OCI-LY7 (cell line): ENCODE data around the gene IPO13. TPM values are rescaled to one million over a fixed set of nuclear protein-coding genes. Genes with fewer than 3 reads are reported as not detected.

Source experiments
- BruUV-seq: library from RNA; stranded (reverse); fragments of 400-500 nt; replicated peaks from 2 replicates; lab custom pipeline; 2021; lab: Mats Ljungman, UMichigan
- CTCF ChIA-PET: fragments of 300-600 bp; sonication (Branson Sonifier 250); formaldehyde crosslinking; loops from one replicate; lab custom pipeline; 2022; ENCODE audit warnings: antibody characterized with exemption; ENCODE audit not compliant: unreplicated experiment; lab: Charles Lee
- POLR2A ChIA-PET: fragments of 300-600 bp; sonication (Branson Sonifier 250); formaldehyde crosslinking; loops from one replicate; lab custom pipeline; 2022; ENCODE audit warnings: antibody characterized with exemption; lab: Charles Lee
- DNase-seq: peaks from one replicate; pipeline ENCODE4 v3.0.0-alpha.2; 2015; ENCODE audit warnings: low spot score
- H2AFZ ChIP-seq: fragments of 200-600 bp; sonication (generic), shearing (Covaris generic); 2 replicates; pipeline ENCODE4 v1.6.1; 2014; ENCODE audit warnings: mild to moderate bottlenecking, antibody characterized with exemption, low read length, moderate library complexity
- H3K27ac ChIP-seq: fragments of 200-600 bp; sonication (generic); 2 replicates; pipeline ENCODE4 v1.5.1; 2014; ENCODE audit warnings: mixed run types, low read depth, mild to moderate bottlenecking, moderate library complexity, low read length, inconsistent platforms; ENCODE audit not compliant: poor library complexity, severe bottlenecking
- H3K36me3 ChIP-seq: fragments of 200-600 bp; sonication (generic); 2 replicates; pipeline ENCODE4 v1.6.1; 2014; ENCODE audit warnings: mild to moderate bottlenecking, antibody characterized with exemption, low read length, moderate library complexity, mixed read lengths; ENCODE audit not compliant: insufficient read depth
- H3K4me1 ChIP-seq: fragments of 200-600 bp; sonication (generic); 2 replicates; pipeline ENCODE4 v1.5.1; 2014; ENCODE audit warnings: mild to moderate bottlenecking, low read length; ENCODE audit not compliant: insufficient read depth, poor library complexity, severe bottlenecking
- H3K4me2 ChIP-seq: fragments of 200-600 bp; sonication (generic); 2 replicates; pipeline ENCODE4 v1.6.1; 2014; ENCODE audit warnings: mild to moderate bottlenecking, low read length
- H3K4me3 ChIP-seq: fragments of 200-600 bp; sonication (generic); 2 replicates; pipeline ENCODE4 v1.5.1; 2014; ENCODE audit warnings: mild to moderate bottlenecking, low read depth, low read length; ENCODE audit not compliant: poor library complexity, severe bottlenecking
- H3K79me2 ChIP-seq: fragments of 200-600 bp; sonication (generic); 2 replicates; pipeline ENCODE4 v1.6.1; 2016; ENCODE audit warnings: low read depth, mild to moderate bottlenecking, low read length, moderate library complexity, mixed read lengths; ENCODE audit not compliant: insufficient read depth
- H3K9me2 ChIP-seq: fragments of 200-600 bp; sonication (generic); 2 replicates; pipeline ENCODE4 v1.6.1; 2016; ENCODE audit warnings: mild to moderate bottlenecking, low read length, mixed read lengths; ENCODE audit not compliant: insufficient read depth
- H3K9me3 ChIP-seq: fragments of 200-600 bp; sonication (generic); 2 replicates; pipeline ENCODE4 v1.6.1; 2014; ENCODE audit warnings: mild to moderate bottlenecking, mixed run types, low read length, mixed read lengths
- H4K20me1 ChIP-seq: fragments of 200-600 bp; sonication (generic); 2 replicates; pipeline ENCODE4 v1.6.1; 2014; ENCODE audit warnings: mild to moderate bottlenecking, antibody characterized with exemption, low read length, moderate library complexity, mixed read lengths; ENCODE audit not compliant: insufficient read depth
- CTCF ChIP-seq: fragments of 200-600 bp; sonication (generic); conservative IDR thresholded peaks from 2 replicates; pipeline ENCODE4 v1.5.1; 2014; ENCODE audit warnings: mild to moderate bottlenecking, antibody characterized with exemption, low read length, moderate library complexity, mixed read lengths
- EZH2phosphoT487 ChIP-seq: fragments of 200-600 bp; sonication (generic); IDR thresholded peaks from 2 replicates; pipeline ENCODE4 v1.6.1; 2018; ENCODE audit warnings: low read depth, borderline replicate concordance, mild to moderate bottlenecking, mixed run types, antibody characterized with exemption, low read length, moderate library complexity, mixed read lengths
- intact Hi-C: fragments of 100-400 bp; cut with micrococcal nuclease; formaldehyde crosslinking; loops from one replicate; pipeline ENCODE4 v1.10.0; 2022; ENCODE audit not compliant: unreplicated experiment
- total RNA-seq, 2 experiments: library from RNA; depleted of rRNA in 1 of 2; stranded (reverse); fragments of >200 nt in 1 of 2; shearing (Covaris generic) in 1 of 2; gene quantifications; 2 replicates each; pipeline ENCODE4 v1.2.3, GENCODE V29; 2014 to 2022

IPO13 gene
- total RNA-seq, 2 experiments from 2014 or later: 17.8 to 24.1 TPM

GRCh38 chr1:43976890-43977289 lies 30.1 kb downstream of the IPO13 start:
- no peak overlapping the region for H2AFZ ChIP-seq
- H3K36me3 ChIP-seq: peaks cover 51% of the 10 kb centered on the region
- ChIA-PET POLR2A (no interaction called here), CTCF (no interaction called here)
- H3K79me2 ChIP-seq: no peaks in the 10 kb centered on the region; the same call in 1 of the 2 replicates
- H3K4me1 ChIP-seq: peaks cover 17% of the 10 kb centered on the region
- H3K9me2 ChIP-seq: no peaks in the 10 kb centered on the region
- no peak for DNase-seq
- H3K4me2 ChIP-seq: 0 out of 2 replicates have a peak overlapping the region, but pooled peaks have one; percentile 90
- 0 out of 2 replicates have a peak, but pooled peaks cover 9% of the 10 kb centered on the region for H4K20me1 ChIP-seq
- no peak overlapping the region for H3K27ac ChIP-seq
- intact Hi-C loops: no loop called here
- no peak for TF ChIP-seq EZH2phosphoT487
- no peak for TF ChIP-seq CTCF
- H3K4me3 ChIP-seq: no peak overlapping the region
- H3K9me3 ChIP-seq: no peaks in the 10 kb centered on the region
- no TSS peak for BruUV-seq

- Histone ChIP-seq H4K20me1 (0 out of 2 replicates have a peak, but pooled peaks cover 9% of the 10 kb centered on the region), H3K4me1 (peaks cover 17% of the 10 kb centered on the region), H3K27ac (no peak overlapping the region), H3K9me2 (no peaks in the 10 kb centered on the region), H3K79me2 (no peaks in the 10 kb centered on the region; the same call in 1 of the 2 replicates), H3K9me3 (no peaks in the 10 kb centered on the region), H3K4me3 (no peak overlapping the region), H3K4me2 (peak overlapping the region; percentile 0; the same call in 1 of the 2 replicates), H2AFZ (no peak overlapping the region), H3K36me3 (peaks cover 43% of the 10 kb centered on the region)
- TF ChIP-seq EZH2phosphoT487 (no peak), CTCF (no peak)
- ChIA-PET POLR2A (no interaction called here), CTCF (no interaction called here)
- BruUV-seq: no TSS peak
- intact Hi-C loops: no loop called here
- DNase-seq: no peak
These were observed 30.9 kb downstream of the IPO13 start for GRCh38 chr1:43977376-43978263.

- H3K36me3 ChIP-seq: peaks cover 37% of the 10 kb centered on the region
- no TSS peak for BruUV-seq
- TF ChIP-seq EZH2phosphoT487 (no peak), CTCF (no peak)
- POLR2A ChIA-PET: no interaction called here
- no peak overlapping the region for H3K27ac ChIP-seq
- no peaks in the 10 kb centered on the region for H3K9me3 ChIP-seq
- no peak overlapping the region for H2AFZ ChIP-seq
- no peak overlapping the region for H3K4me2 ChIP-seq
- CTCF ChIA-PET: no interaction called here
- H3K79me2 ChIP-seq: no peaks in the 10 kb centered on the region; the same call in 1 of the 2 replicates
- 0 out of 2 replicates have a peak, but pooled peaks cover 9% of the 10 kb centered on the region for H4K20me1 ChIP-seq
- peaks cover 17% of the 10 kb centered on the region for H3K4me1 ChIP-seq
- H3K4me3 ChIP-seq: no peak overlapping the region
- H3K9me2 ChIP-seq: no peaks in the 10 kb centered on the region
- intact Hi-C loops: no loop called here
- DNase-seq: no peak
These were observed 31.5 kb downstream of the IPO13 start for GRCh38 chr1:43978264-43978550.
